Activated CD4-positive, alpha-beta T cell treated with anti-CD3 and anti-CD28 coated beads, Interleukin-2, amount 50 U/mL, for 1 hour (primary cell): Measurements from ENCODE around the gene UGT1A3.
"Not testable (repeated sequence)": the region's sequence is repeated elsewhere in the genome, so short reads cannot be mapped to it uniquely, and the experiment has no call there.

ENCODE experiments used
- DNase-seq: peaks from one replicate; pipeline ENCODE4 v3.0.0-alpha.2; 2020

Gene UGT1A3

DNA sequence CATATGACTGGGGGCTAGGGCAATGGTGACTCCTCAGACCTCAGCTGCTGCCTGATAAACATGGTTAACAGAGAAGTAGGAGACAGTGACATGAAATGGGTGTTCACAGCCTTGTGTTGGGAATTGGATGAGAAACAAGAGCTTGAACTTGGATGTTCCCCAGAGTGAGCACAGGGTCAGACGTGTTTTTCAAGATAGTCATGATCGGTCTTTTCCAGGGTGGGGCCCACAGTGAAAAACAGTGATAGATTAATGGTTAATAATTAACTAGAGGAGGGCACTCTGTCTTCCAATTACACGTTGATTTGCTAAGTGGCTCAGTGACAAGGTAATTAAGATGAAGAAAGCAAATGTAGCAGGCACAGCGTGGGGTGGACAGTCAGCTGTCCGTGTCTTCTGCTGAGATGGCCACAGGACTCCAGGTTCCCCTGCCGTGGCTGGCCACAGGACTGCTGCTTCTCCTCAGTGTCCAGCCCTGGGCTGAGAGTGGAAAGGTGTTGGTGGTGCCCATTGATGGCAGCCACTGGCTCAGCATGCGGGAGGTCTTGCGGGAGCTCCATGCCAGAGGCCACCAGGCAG lies at the start of gene UGT1A3:
Gene UGT1A3, plus strand, starts transcription at position 320 of the 579 bp plus-strand sequence. Its CDS starts 85 bp downstream, at position 405.
- DNase-seq, result no peak

DNA sequence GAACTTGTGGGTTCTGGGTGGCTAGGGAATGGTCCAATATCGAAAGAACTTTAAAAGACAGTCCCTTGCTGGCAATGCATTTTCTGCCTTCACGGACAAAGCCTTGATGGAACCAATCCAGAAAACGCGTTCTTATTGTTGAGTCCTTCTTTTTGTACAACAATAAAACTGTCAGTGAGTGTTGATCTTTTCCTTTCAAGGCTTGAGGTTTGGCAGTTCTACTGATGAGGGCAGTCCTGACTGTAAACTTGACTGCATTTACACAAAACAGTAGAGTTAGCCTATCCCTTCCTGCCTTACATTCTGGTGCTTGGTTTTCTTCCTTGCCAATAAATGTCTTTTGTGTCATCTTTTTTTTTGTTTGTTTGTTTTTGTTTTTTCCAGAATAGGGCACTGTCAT lies 49.6 kb upstream of the UGT1A3 start:
- DNase-seq, result no peak

DNA sequence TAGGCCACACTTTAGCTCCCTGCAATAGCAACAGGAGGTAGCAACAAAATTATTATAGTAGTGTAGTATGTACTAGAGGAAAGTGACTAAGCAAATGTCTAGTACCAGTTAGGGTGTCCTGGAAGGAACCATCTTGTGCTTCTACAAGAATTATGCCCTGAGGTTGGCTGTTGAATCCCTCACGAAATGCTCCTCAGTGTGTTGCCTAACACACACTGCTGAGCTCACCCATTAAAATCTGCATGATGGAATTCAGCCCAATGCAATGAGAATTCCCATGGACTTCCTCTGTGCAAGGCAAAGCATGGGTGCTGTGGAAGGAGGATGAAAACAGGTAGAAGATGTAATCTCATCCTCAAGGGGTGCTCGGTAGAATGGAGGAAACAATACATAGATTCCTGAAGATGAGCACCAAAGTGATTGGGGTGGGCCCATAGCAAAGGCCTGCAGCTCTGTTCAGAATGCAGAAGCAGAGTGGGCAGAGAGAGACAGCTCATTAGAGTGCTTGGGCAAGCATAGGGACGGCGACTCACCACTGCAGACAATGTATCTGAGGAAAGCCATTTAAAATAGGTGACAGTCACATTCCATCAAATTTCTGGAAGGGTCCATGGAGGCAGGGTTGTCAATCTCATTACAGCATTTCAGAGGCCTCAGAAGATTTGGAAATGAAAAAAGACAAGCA lies 48.3 kb upstream of the UGT1A3 start:
- no peak for DNase-seq

DNA sequence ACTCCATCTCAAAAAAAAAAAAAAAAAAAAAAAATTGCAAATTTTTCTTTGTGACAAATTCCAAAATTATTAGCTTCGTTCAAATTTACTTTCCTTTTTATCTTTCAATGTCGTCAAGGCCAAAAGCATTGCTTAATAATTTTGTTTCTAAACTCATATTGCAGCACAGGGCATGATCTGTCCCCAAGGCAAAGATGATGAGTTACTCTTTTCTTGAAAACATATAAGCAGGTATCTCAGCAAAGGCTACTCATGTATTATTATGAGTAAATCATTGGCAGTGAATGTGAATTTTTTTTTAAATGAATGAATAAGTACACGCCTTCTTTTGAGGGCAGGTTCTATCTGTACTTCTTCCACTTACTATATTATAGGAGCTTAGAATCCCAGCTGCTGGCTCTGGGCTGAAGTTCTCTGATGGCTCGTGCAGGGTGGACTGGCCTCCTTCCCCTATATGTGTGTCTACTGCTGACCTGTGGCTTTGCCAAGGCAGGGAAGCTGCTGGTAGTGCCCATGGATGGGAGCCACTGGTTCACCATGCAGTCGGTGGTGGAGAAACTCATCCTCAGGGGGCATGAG lies 47.2 kb upstream of the UGT1A3 start, which contains the start of gene UGT1A7:
Gene UGT1A7, plus strand, starts transcription at position 381 of the 579 bp plus-strand sequence. Its CDS starts 37 bp downstream, at position 418.
- DNase-seq, result no peak

DNA sequence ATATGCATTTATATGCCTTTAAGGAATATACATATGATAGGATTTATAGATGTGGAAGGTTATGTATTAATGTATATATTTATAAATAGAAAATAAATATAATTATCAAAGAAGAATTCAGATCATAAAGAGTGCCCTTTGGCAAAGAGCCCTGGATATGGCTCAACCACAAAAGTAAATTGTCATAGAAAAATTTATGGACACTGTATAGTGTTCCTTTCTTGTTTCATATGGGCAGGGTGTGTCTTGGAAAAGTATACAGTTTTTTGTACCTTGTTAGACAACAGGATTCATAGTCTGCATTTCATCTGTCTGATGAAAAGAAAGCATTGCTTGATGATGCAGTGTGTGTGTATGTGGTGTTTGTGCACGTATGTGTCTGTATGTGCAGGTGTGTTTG lies 44.2 kb upstream of the UGT1A3 start:
- DNase-seq, result no peak

DNA sequence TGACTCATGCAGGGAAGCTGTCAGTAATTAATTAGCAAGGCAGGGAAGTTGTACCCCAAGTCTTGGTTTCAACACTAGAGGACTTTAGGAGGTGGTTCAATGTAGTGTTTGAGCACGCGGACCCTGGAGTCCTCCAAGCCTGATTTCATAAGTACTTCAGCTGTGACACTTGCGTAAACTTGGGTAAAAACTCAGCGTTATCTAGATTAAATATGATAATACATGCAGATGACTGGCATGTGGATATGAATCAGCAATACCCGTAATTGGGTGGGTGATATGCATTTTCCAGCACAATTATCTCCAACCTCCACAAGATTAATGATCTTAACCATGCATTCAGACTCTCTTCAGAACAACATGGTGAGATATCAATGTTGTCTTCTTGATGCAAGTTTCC lies 41.9 kb upstream of the UGT1A3 start:
- DNase-seq, result no peak

DNA sequence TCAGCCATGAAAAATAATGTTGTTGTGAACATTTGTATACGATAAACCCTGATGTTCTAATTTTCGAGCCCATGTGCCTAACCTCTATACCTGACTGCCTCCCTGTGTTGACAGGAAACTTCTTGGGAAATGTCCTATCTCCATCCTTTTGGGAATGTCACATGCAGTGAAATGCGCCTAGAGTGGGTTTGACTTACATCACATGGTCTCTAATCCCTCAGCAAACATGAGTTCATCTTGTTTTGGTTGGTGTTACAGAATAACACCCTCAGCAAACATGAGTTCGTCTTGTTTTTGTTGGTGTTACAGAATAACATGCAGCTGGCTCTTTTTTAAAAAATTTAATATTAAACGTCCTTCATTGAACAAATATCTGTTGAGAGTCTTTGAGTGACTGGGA lies 40.5 kb upstream of the UGT1A3 start:
- no peak for DNase-seq

DNA sequence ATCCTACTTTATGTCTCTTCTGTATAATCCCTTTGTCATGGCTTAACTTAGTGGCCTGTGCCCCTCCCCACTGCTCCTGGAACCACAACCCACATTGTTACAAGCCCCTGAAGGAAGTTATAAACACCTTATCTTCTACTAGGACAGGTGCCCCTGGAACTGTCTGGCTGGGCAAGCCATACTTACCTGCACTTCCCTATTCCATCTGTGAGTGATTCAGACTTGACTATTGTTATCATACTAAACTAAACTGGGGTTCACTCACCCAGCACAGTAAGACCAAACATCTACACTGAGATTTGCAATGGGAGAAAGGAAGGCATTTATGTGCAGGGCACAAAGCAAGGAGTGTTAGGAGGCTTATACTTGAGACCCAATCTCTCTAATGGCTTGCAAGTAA lies 39.8 kb upstream of the UGT1A3 start:
- no peak for DNase-seq

DNA sequence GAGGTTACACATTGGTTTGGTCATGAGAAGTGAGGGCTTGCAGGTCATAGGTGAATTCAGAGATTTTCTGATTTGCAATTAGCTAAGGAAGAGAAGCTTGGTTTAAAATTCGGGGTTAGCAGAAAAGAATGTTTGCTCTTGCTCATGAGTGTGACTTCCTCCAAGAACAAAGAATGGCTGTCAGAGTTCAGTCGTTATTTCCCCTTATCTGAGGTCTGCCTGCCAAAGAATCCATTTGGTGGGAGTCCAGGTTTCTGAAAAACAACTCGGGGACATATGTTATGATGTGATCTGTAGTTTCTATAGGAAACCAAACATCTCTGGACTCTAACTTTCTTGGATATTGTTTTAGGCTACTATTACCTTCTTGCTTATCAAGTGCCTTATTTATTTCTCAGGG lies 39.3 kb upstream of the UGT1A3 start:
- no peak for DNase-seq

DNA sequence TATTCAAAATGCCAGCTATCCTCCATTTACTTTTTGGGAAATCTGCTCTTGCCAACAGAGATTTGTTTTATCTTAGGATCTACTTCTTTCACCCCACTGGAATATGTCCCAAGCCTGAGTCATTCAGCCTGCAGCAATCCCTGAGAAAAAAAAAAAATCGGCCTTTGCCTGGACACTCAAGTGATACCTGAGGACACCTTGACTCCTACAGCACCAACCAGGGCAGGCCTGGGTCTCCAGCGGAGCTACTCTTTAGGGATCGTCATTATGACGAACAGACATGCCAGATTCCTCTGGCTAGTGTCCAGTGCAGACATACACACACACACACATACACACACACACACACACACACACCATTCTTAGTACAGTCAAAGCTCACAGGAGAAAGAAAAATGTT lies 38.4 kb upstream of the UGT1A3 start:
- DNase-seq, result no peak

DNA sequence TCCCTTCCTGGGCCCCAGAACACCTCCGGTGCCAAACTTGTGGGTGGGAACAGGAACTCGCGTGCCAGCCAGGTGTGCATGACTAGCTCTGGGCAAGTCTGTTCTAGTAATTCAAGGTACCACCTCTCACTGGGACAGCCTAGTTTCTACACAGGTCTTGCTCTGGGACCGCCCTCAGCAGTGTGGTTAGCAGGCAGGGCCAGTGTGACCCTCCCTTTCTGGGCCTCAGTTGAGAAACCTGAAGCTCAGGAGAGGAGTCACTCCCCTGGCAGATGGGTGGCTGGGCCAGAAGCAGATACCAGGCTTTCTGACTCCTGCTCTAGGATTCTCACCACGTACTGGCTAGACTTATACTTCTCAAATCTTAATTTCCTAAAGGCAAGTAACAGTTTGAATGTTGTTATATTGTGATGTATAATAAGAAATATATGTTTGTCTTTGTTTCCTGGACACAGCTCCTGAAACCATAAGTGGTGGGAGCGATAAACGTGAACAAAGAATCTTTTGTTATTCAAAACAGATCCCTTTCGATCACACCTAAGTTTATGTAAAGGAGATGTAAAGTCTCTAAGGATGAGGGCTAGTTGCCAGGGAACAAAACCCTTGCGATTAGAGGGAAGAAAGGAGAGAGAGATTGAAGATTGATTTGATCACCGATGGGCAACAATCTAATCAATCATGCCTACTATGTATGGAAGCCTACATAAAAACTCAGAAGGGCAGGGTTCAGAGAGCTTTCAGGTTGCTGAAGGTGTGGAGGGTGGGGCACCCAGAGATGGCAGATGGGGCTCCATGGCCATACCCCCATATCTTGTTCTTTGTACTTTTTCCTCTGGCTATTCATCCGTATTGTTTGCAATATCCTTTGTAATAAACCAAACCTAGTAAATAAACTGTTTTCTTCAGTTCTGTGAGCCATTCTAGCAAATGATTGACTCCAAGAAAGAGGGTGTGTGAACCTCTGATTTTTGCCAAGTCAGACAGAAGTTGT lies 37.1 kb upstream of the UGT1A3 start:
- DNase-seq, result no peak

DNA sequence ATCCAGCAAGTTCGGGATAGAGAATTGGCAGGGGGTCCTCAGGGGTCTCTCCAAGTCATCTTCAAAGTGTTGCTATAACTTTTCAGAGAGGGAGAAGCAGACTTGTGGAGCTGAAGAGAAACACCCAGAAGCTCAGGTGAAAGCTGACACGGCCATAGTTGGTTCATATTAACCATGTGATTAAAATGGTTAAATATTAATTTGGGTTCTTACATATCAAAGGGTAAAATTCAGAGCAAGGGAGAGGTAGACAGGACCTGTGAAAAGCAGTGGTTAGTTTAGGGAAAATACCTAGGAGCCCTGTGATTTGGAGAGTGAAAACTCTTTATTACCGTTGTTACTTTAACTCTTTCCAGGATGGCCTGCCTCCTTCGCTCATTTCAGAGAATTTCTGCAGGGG lies 36.2 kb upstream of the UGT1A3 start, which contains the start of gene UGT1A6:
Gene UGT1A6, plus strand, starts transcription at position 243 of the 400 bp plus-strand sequence. Its CDS starts 115 bp downstream, at position 358.
- DNase-seq, result no peak

DNA sequence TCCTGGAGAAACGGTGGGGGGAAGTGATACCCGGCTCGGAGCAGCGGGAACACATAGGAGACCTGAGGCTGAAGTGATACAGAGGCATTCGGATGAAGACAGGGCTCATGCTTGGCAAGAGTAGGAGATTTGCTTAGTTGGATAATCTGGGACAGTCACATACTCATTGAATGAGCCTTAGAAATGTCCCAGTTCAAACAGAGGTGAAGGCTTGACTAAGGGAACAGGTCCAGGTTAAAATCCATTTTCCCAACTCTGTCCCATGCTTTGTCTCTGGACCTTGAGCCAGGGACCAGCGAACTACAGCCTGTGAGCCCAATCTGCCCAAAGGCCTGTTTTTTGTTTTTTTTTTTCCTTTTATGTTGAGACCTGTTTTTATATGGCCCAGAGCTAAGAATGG lies 34.9 kb upstream of the UGT1A3 start:
- no peak for DNase-seq

DNA sequence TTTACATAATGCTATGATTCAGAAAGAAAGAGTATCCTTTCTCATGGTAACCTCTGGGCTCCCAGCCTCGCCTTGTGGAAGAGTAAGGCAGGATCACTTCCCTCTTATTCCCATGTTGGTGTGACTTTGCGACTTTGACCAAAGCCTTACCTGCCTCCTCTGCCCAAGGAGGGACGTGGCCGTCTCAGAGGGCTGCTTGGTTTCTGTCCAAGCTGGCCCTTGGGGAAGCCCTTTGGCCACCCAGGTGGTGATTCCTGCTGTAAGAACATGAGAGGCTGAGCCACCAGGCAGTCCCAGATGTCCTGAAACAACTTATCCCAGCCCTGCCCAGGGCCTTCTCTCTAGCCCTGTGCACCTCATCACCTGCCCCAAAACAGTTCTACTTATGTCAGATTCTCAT lies 30.1 kb upstream of the UGT1A3 start:
- no peak for DNase-seq

DNA sequence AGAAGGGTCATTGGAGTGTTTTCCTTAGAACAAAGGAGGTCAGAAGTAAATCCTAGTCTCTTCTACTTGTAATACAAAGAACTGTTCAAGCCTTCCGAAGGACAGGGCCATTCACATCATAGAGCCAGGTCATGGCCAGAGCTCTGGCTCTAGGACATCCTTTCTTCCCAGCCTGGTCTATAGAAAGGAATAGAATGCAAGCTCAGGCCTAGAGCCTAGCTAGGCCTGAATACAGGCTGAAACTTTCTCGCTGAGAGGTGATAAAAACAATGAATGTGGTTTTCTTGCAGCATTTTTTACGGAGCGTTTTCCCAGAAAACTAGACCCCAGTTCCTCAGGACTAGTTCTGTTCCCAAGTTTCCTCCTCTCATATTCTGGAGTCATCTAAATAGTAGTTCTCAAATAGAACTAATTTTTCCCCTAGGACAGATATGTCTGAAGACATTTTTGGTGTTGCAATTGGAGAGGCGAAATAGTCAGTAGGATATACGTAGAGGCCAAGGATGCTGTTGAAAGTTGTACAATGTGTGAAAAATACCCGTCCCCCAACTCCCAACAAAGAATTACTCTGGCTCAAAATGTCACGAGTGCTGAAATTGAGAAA lies 29.3 kb upstream of the UGT1A3 start:
- DNase-seq, result no peak

DNA sequence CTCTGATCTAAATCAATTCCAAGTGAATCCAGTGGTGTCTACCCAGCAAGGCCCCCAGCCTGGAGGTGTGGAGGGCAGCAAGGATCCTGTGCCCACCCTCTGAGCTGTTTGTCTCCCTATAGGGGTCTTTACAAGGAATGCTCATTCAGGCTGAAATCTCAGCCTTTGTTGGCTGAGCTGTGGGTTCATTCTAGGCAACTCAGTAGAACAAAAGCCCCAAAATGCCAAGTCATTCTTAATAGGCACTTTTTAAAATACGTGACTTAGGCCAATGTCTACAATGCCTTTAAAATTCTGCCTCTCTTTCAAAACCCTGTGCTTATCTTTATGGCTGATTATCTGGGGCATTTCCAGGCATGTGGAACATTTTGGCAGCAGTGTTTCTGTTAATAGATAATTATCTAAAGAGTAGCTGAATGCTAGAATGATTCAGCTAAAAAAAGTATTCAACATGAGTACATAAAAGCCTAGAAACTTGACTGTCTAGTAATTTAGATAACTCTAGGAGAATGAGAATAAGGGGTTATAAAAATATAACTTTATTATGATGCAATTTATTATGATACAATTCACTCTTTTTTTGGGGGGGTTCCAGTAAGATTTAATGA lies 28.7 kb upstream of the UGT1A3 start:
- DNase-seq, result no peak

DNA sequence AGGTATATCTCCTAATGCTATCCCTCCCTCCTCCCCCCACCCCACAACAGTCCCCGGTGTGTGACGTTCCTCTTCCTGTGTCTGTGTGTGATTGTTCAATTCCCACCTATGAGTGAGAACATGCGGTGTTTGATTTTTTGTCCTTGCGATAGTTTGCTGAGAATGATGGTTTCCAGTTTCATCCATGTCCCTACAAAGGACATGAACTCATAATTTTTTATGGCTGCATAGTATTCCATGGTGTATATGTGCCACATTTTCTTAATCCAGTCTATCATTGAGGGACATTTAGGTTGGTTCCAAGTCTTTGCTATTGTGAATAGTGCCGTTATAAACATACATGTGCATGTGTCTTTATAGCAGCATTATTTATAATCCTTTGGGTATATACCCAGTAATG lies 28.0 kb upstream of the UGT1A3 start:
- DNase-seq, result not testable (repeated sequence)

DNA sequence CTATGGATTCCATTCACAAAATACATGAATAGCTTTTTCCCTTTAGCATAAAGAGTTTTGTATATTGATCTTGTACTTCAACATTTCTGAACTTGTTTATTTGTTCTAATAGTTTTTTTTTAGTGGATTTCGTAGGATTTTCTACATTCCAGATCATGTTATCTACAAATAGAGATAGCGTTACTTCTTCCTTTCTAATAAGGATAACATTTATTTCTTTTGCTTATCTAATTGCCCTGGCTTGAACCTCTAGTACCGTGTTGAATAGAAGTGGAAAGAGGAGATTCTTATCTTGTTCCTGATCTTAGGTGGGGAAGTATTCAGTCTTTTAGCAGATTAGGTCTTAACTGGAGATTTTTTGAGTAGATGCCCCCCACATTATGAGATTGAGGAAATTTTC lies 26.6 kb upstream of the UGT1A3 start:
- no peak for DNase-seq

DNA sequence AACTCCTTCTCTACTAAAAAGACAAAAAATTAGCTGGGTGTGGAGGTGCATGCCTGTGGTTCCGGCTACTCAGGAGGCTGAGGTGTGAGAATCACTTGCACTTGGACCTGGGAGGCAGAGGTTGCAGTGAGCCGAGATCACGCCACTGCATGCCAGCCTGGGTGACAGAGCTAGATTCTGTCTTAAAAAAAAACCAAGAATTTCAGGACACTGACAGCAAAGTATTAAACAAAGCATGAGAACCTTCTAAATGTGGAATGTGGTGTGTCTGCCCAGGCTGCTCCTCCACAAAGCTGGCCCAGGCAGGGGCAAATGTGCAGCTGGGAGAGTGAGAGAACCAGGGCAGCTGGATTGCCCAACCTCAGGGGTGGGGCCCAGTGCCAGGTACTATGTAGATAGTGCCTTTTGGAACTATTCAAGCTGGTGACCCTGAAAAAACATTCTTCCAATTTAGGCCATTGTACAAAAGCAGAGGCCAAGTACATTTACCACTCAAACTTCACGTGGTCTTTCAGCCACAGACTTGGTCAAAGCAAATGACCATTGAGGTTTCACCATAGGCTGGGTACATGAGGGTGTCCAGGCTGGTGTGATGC lies 22.8 kb upstream of the UGT1A3 start:
- DNase-seq, result no peak

DNA sequence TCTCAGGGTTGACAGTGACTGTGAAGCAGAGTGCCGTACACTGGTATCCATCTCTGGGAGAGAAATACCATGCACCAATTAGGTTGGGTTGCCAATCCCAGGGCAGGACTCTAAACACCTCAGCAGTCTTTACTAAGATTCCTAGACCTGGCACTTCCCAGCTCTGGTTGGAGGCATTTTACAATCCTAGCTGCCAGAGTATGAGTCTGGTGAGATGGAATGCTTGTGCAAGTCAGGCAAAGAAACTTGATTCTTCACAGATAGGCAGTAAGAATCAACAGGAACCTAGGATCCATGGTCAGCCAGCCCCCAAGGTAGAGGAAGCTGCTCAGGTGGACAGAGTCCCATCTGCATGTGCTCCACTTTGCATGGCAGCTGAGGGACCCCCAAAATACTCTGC lies 22.1 kb upstream of the UGT1A3 start:
- DNase-seq, result no peak

DNA sequence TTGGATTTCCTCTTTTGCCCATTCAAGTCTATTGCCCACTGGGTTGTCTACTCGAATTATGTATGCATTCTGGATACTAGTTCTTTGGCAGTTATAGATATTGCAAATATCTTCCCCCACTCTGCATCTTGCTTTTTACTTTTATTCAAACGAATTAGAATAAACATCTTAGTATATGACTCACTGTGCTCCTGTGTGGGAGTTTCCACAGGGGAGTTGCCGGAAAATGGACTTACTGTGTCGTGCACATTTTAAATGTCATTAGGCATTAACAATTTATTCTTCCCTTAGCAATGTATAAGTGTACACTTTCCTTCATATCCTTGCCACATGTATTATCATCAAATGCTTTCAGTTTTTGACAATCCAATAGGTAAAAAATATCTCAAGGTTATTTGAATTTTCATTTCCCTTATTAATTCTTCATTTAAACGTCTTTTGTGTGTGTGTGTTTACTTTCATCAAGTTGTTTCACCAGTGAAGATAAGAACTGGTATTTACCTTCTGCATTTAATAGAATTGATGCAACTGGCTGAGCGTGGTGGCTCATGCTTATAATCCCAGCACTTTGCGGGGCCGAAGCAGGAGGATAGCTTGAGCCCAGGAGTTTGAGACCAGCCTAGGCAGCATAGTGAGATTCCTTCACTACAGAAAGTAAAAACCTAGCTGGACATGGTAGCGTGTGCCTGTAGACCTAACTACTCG lies 20.8 kb upstream of the UGT1A3 start:
- no peak for DNase-seq
